PFSK-1 (cell line): Measurements from ENCODE around the gene SCN1B.

Source experiments
- FOXP2 ChIP-seq: optimal IDR thresholded peaks from 2 replicates; pipeline ENCODE3; 2011; ENCODE audit warnings: borderline replicate concordance, control low read depth, inconsistent platforms; ENCODE audit not compliant: insufficient read depth; ENCODE audit errors: extremely low read length, extremely low read depth
- POLR2AphosphoS5 ChIP-seq: IDR thresholded peaks from 2 replicates; pipeline ENCODE4 v1.6.1; 2012; ENCODE audit warnings: low read depth, mild to moderate bottlenecking, control low read depth, low read length, moderate library complexity
- SIN3A ChIP-seq: IDR thresholded peaks from 2 replicates; pipeline ENCODE4 v1.6.1; 2012; ENCODE audit warnings: mild to moderate bottlenecking, low read length, moderate library complexity, borderline replicate concordance; ENCODE audit not compliant: insufficient read depth
- TAF1 ChIP-seq: IDR thresholded peaks from 2 replicates; pipeline ENCODE4 v1.6.1; 2012; ENCODE audit warnings: low read length, control low read depth, borderline replicate concordance; ENCODE audit not compliant: insufficient read depth
- TF ChIP-seq, protein P1 (sequence below), 2 experiments: IDR thresholded peaks; 2 replicates each; pipeline versions ENCODE4 v1.6.1 to v1.8.0; 2011 to 2012; ENCODE audit warnings: low read depth in 2 of 2, low read length in 2 of 2, control low read depth in 1 of 2, inconsistent platforms in 1 of 2, mild to moderate bottlenecking in 1 of 2, moderate library complexity in 1 of 2; ENCODE audit not compliant: insufficient read depth in 1 of 2

Gene SCN1B

DNA sequence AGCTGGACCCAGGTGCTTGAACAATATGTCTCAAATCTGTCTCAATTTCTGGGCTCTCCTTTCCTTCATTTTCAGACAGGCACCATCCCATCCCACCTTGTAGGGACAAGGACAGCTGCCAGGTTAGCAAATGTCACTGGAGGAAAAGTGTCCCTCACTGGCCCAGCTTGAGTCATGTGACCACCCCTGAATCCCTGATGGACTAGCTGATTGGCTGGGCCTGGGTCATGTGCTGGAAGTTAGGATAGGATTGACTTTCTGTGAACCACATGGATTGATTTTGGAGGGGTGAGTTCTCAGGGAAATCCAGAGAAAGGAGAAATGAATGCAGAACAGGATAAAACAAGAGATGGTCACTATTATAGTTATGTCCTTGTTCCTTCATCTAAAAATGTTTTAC, 57.1 kb downstream of the SCN1B start:
- no peak for TF ChIP-seq POLR2AphosphoS5
- TF ChIP-seq SIN3A, result no peak
- no peak for TF ChIP-seq FOXP2
- TF ChIP-seq, protein P1, sequence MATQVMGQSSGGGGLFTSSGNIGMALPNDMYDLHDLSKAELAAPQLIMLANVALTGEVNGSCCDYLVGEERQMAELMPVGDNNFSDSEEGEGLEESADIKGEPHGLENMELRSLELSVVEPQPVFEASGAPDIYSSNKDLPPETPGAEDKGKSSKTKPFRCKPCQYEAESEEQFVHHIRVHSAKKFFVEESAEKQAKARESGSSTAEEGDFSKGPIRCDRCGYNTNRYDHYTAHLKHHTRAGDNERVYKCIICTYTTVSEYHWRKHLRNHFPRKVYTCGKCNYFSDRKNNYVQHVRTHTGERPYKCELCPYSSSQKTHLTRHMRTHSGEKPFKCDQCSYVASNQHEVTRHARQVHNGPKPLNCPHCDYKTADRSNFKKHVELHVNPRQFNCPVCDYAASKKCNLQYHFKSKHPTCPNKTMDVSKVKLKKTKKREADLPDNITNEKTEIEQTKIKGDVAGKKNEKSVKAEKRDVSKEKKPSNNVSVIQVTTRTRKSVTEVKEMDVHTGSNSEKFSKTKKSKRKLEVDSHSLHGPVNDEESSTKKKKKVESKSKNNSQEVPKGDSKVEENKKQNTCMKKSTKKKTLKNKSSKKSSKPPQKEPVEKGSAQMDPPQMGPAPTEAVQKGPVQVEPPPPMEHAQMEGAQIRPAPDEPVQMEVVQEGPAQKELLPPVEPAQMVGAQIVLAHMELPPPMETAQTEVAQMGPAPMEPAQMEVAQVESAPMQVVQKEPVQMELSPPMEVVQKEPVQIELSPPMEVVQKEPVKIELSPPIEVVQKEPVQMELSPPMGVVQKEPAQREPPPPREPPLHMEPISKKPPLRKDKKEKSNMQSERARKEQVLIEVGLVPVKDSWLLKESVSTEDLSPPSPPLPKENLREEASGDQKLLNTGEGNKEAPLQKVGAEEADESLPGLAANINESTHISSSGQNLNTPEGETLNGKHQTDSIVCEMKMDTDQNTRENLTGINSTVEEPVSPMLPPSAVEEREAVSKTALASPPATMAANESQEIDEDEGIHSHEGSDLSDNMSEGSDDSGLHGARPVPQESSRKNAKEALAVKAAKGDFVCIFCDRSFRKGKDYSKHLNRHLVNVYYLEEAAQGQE (IDR thresholded peaks at IDR 0.05; ENCODE audit: insufficient read depth in 1 of 2, low read depth in 2 of 2, low read length in 2 of 2), result no peak
- no peak for TF ChIP-seq TAF1

DNA sequence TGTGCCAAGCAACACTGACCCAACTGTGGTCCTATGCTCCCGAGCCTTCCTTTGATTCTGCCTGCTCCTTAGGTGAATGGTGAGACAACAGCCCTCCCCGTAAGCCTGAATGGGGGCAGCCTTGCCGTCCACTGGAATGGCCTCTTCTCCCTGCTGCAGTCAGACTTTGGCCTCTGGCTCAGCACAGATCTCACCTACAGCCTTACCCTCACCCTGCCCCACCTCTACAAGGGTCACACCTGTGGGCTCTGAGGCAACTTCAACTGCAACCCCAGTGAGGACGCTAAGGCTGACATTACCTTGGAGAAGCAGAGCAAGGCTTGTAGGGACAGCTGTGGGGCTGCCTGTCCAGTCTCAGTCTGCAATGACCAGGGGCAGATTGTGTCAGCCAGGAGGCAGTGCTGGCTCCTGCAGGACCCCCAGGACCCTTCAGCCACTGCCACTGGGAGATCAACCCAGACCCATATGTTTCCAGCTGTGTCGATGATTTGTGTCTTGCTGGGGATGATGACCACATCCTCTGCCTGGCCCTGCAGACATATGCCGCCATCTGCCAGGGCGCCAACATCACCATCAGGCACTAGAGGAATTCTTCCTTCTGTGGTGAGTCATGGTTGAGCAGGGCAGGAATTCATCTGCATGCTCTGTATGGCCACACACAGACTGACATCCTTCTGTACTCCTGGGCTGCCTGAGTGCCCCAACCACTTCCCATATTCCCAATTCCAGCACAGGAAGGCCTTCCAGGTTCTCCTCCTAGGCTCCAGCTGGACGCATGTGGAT, 58.1 kb downstream of the SCN1B start:
- TF ChIP-seq TAF1, result no peak

- TF ChIP-seq FOXP2, result no peak
Observed at GRCh38 chr19:35089554-35089953, 59.3 kb downstream of the SCN1B start.
